Loucy (cell line): Measurements from ENCODE around the gene RAI14.

ENCODE experiments used
- CTCF ChIP-seq: fragments of 200-600 bp; sonication (generic); conservative IDR thresholded peaks from 2 replicates; pipeline ENCODE4 v1.5.1; 2014; ENCODE audit warnings: mild to moderate bottlenecking, antibody characterized with exemption, low read length
- EZH2phosphoT487 ChIP-seq: fragments of 200-600 bp; IDR thresholded peaks from 2 replicates; pipeline ENCODE4 v1.6.1; 2018; ENCODE audit warnings: antibody characterized with exemption, mild to moderate bottlenecking, moderate library complexity, borderline replicate concordance

GRCh38 chr5:34813509-34813908 is 157.4 kb downstream of the RAI14 start:
- no peak for TF ChIP-seq CTCF
- TF ChIP-seq EZH2phosphoT487 = no peak
